Measurements from ENCODE around the gene KCMF1.

GRCh38 chr2:84931384-84931821 is 39.6 kb upstream of the KCMF1 start:
- no peak for TF ChIP-seq USF1 (CRISPR knock-in tag; IDR thresholded peaks at IDR 0.05)
- no peak for TF ChIP-seq BRD4 (IDR thresholded peaks at IDR 0.05)
- no peak for TF ChIP-seq CTCF (IDR thresholded peaks at IDR 0.05 in 2 of 3, conservative IDR thresholded peaks at IDR 0.05 in 1 of 3; ENCODE audit: insufficient read depth in 2 of 3, low read depth in 1 of 3, low read length in 3 of 3)
- TF ChIP-seq TAF1 (IDR thresholded peaks at IDR 0.05; ENCODE audit: control insufficient read depth, extremely low read depth, insufficient read depth, low read length, severe bottlenecking): no peak
- no peak for TF ChIP-seq NBN (IDR thresholded peaks at IDR 0.05; ENCODE audit: low read depth)
- no peak for TF ChIP-seq CREM (IDR thresholded peaks at IDR 0.05; ENCODE audit: low read depth)
- no peak for TF ChIP-seq ZNF766 (CRISPR knock-in tag; conservative IDR thresholded peaks at IDR 0.05)
- no peak for TF ChIP-seq JUNB (CRISPR knock-in tag; conservative IDR thresholded peaks at IDR 0.05)

All from K562 (cell line).